HG03095 (cell line): ENCODE data around the gene TDRD10.
"Not testable (repeated sequence)": the region's sequence is repeated elsewhere in the genome, so short reads cannot be mapped to it uniquely, and the experiment has no call there.

ENCODE experiments used
- ATAC-seq: cut with Tn5 transposase; IDR thresholded peaks from one replicate; pipeline ENCODE4 v1.9.1; 2021; ENCODE audit warnings: moderate library complexity; ENCODE audit not compliant: unreplicated experiment

TDRD10 gene

DNA sequence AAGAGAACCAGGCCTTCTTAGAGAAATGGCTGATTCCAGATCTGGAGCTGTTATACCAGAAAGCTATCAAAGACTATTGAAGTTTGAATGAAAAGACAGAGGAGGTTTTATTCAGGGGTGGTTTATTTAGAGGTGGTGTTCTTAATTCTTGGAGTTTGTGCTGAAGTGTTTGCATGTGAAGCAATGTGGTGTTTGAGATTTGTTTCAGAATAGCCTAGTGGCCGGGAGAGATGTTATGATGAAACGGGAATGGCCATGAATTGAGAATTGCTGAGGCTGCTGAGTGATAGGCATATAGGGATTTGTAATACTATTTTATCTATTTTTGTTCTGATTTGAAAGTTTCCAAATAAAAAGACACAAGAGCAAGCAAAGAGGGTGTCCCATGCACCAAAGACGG is 10.7 kb downstream of the TDRD10 start:
- ATAC-seq, result no peak

DNA sequence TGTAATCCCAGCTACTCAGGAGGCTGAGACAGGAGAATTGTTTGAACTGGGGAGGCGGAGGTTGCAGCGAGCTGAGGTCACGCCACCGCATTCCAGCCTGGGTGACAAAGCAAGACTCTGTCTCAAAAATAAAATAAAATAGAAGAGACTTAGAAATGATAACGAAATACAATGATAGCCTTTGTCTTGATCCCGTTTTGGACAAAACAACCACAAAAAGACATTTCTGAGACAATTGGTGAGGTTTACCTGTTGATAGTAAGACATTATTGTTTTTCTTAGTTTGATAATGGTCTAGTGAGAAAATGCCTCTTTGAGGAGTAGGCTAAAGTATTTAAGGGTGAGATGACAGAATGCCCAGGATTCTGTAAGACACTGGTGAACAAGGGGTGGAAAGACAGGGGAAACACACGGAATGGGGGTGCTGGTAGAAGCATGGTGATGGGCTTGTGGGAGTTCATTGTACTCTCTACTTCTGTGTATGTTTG is 12.1 kb downstream of the TDRD10 start:
- ATAC-seq, result no peak

DNA sequence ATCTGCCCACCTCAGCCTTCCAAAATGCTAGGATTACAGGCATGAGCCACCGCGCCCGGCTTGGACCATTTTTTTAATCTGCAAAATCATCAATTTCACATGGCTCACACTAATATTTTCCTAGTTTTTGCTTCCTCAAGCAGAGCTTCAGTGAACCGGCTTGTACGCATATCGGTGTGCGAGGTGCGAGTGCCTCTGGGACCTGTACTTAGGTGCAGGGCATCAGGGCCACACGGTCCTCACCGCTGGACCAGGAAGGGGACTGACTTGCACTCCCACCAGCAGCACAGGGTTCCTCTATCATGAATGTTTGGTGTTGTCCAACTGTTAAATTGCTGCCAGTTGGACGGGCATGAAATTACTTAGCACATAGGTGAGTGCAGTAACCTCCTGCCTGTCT is 15.6 kb downstream of the TDRD10 start:
- no peak for ATAC-seq

DNA sequence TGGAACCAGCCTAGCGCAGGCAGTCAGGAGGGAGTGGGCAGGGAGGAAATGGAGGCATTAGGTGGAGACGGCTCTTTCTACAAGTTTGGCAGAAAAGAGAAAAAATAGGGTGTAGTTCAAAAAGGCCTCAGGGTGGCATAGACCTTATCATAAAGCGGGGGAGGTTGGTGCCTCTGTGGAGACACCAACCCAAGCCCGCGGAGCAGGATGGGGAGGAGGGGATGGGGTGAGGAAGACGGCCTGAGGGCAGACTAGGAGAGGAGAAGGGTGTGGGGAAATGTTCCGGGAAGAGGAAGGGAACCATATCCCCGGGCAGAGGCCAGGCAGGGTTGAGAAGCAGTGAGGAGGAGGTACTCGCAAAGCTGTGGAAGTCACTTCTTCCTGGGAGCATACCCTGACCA is 17.6 kb downstream of the TDRD10 start:
- no peak for ATAC-seq

DNA sequence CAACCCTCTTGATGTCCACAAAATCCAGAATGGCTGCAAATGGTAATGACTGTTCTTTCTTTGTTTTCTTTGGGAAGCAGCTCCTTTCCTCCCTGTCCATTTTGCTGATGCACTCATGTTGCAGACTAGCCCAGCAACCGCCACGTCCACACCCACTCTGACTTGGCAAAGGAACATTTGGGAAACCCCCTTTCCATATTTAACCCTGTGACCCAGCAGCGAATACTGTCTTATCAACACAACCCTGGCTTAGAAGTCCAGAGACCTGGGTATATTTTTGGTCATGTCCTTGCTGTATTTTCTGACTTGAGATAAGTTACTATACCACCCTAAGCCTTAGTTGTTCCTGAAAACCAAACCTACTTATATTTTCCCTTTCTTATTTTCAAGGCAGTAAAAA is 18.3 kb downstream of the TDRD10 start:
- ATAC-seq, result no peak

DNA sequence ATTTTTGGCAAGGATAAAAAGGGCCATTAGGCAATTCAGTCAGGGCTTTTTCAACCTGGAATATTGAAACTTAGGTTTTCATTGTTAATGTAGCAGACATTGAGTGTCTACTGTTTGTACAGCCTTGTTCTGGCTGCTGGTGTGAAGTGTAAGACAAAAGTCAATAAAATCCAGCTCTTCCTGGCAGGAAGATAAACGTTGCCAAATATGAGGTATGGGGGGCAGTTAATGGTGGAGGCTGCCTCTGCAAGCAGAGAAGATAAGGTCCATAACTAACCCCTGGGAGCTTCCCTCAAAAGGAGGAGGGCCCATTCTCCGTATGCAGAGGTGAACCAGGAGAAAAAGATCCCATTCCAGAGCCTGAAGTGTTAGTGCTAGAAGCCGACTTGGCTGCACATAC is 19.7 kb downstream of the TDRD10 start:
- no peak for ATAC-seq

DNA sequence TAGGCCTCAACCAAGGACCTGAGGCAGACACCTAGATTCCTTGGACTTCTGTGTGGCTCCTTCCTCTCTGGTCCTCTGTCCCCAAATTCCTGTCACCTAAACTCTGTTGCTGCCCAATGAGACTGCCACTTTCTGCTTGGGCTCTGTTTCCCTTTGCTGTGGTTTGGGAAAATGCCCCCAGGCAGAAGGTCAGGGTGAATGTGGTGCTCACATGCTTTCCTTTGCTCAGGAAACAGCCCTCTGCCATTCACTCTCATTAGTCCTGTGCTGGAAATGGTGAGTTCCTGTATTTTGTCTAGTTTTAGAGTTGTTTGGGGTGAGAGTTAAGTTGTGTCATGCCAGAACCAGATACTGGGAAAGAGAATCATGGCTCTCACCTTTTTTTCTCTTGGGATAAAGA is 22.9 kb downstream of the TDRD10 start:
- ATAC-seq, result no peak

DNA sequence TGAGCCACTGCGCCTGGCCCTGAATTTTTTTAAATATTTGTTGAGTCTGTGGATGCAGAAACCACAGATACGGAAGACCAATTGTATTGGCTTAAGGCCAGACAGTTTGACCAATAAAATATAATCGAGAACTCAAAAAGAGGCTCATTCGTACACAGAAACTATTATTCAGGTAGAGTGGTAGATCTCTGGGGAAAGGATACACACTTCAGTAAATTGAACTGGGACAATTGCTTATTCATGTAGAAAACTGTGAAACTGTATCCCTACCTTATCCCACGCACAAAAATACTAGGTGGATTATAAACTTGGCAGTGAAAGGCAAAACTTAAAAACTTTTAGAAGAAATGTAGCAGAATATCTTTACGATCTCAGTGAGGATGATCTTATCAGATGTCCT is 25.2 kb downstream of the TDRD10 start:
- no peak for ATAC-seq

DNA sequence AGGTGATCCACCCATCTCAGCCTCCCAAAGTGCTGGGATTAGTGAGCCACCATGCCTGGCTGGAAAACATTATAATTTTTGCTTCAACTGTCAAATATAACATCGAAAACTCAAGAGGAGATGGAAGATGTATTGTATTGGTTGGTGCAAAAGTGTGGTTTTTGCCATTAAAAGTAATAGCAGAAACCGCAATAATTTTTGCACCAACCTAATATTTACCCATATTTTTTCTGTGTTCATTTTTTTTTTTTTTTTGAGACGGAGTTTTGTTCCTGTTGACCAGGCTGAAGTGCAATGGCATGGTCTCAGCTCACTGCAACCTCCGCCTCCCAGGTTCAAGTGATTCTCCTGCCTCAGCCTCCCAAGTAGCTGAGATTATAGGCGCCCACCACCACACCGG is 27.3 kb downstream of the TDRD10 start:
- ATAC-seq, result no peak

DNA sequence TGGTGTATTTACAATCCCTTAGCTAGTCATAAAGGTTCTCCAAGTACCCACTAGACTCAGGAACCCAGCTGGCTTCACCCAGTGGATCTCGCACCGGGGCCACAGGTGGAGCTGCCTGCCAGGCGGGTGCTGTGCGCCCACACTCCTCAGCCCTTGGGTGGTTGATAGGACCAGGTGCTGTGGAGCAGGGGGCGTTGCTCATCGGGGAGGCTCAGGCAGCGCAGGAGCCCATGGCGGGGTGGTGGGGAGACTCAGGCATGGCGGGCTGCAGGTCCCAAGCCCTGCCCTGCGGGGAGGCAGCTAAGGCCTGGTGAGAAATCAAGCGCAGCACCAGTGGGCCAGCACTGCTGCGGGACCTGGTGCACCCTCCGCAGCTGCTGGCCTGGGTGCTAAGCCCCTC is 29.9 kb downstream of the TDRD10 start:
- ATAC-seq, result not testable (repeated sequence)

DNA sequence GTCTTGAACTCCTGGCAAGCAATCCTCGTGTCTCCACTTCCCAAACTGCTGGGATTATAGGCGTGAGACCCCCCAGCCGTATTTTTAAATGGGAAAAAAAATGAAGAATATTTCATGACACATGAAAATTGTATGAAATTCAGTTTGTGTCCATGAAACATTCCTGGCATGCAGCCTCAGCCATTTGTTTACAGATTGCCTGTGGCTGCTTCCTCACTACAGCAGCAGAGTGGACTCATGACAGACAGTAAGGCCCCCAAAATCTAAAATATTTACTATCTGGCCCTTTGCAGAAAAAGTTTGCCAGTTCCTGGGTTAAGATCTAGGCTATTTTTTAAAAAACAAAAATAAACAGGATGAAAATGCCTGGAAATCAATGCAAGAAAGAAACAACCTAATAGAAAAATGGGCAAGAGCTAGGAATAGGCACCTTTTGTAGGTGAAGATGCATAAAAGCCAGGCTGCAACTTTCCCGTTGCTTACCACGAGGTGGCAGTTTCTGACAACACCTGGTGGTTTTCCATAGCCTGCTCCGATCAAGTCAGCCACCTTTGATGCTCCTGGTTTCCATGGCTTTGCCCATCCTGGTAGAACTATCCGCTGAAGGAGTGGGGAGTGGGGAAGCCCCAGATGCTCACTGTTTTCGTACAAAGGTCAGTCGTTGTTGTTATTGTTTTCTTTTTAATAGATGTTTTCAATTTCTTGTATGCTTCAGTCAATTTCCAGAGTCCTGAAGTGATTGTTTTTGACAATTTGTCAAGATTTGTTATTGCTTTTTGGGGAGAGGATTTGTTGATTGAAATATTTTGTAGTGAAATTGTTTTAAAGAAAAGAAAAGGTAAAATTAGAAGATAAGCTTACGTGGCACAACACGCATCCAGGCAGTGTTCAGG is 32.2 kb downstream of the TDRD10 start:
- no peak for ATAC-seq

DNA sequence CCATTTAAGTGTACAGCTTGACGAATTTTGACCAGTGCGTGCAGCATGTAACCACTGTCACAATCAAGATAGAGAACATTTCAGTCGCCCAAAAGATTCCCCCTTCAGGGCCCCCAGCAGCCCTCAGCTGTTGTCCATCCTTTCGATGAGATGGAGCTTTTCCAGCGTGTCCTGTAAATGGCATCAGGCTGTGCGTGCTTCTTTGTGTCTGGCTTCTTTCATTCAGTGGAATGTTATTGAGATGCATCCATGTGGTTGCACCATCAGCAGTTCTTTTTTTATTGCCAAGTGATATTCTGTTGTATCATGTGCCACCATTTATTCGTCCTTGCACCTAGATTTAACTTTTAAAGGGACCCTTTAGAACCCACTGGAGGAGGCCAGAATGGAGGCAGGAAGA is 34.6 kb downstream of the TDRD10 start:
- ATAC-seq, result no peak

DNA sequence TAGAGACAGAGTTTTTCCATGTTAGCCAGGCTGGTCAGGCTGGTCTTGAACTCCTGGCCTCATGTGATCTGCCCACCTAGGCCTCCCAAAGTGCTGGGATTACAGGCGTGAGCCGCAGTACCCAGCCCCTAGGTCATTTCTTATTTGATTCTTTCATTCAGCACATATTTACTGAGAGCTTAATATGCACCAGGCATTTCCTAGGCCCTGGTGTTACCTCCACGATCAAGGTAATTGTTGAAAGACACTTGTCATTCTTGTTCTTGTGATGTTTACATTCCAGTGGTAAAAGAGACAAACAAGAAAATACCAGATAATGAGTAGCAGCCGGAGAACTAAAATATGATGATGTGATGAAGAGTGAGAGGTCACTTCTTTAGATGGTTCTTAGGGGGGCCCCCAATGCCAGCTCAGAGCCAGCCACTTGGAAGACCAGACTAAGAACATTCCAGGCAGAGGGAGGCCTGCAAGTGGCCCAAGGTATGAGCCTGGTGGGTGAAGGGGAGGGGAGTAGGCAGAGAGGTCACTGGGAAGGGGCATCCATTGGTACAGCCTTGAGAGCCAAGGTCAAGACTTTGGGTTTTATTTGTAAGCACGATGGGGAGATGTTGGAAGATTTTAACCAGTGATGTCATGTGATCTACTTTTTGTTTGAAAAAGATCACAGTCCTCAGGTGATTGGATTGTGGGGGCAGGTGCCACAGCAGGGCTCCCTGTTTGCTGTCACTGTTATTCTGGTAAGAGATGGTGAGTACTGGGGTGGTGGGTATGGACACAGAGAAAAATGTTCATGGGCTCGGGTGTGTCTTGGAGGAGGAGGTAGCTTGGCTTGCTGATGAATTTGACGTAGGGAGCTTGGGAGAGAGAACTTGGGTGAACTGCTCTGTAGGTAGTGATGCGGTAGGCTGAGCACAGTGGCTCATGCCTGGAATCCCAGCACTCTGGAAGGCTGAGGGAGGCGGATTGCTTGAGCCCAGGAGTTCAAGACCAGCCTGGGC is 37.8 kb downstream of the TDRD10 start:
- ATAC-seq, result no peak

DNA sequence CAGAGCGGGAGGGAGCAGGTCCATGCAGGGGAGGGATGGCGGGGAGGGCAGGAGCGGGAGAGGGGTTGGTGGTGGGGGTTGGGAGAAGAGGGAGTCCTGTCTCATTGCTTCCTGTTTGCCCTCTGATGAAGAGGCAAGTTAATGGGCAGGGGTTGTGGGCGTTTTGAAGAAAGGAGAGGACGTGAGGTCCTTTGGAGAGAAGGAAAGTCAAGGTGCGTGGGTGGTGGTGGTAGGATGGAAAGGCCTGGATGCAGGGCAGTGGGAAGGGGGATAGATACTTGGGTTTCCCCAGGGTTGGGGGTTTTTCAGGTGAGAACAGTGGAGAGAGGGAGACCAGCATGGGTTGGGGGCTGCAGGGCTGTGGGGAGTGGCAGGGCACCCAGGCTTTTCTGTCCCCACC is 39.2 kb downstream of the TDRD10 start:
- ATAC-seq, result no peak

DNA sequence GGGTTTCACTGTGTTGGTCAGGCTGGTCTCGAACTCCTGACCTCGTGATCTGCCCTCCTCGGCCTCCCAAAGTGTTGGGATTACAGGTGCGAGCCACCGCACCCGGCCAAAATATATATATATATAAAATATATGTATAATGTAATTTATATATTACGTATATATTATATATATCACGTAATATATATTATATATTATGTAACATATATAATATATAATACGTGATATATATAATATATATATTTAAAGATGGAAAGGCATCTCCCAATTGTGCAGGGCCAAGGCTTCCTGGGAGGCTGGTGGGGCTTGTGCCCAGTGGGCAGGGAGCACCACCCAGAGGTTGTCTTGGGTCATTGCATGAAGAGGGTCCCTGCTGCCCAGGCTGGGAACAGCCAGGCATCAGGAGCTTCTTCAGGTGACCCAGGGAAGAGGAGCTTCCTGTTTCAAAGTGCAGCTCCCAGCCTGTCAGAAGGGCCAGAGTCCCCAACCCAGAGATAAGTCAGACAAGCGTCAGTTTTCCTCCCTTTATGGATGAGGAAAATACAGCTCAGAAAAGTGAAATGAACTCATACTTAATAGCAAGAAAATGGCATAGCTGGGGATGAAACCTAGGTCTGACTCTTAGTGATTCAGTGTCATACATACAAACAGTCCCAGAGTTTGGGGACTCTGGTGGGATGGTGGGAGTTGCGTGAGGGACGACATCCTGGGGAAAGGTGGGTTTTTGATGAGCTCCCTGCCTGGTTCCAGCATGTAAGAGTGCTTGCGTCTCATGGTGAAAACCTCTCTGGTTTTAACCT is 44.4 kb downstream of the TDRD10 start:
- ATAC-seq, result no peak

DNA sequence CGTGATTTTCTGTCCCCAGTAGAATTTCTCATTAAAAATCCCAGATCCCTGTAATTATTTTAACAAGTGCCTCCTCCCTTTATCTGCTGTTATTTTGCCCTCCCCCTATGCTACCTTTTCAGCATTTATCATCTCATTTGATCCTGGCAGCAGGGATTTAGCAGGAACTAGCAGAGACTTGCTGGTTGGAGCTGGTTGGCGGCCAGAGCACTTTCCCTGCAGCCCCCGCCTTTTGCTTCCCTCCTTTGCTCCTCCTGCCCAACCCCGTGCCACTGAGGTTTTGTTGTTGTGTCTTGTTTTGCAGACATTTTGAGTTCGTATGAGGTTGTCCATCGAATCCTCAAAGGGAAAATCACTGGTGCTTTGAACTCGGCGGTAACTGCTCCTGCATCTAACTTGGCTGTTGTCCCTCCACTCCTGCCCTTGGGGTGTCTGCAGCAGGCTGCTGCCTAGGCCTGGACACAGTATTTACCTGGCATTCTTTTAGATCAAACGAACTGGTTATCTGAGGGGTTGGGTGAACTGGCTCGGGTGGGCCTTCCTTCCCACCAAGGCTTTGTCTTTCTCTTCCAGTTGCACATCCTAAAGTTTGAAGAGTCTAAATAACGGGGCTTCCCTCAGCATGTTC is 45.2 kb downstream of the TDRD10 start:
- ATAC-seq, result no peak

DNA sequence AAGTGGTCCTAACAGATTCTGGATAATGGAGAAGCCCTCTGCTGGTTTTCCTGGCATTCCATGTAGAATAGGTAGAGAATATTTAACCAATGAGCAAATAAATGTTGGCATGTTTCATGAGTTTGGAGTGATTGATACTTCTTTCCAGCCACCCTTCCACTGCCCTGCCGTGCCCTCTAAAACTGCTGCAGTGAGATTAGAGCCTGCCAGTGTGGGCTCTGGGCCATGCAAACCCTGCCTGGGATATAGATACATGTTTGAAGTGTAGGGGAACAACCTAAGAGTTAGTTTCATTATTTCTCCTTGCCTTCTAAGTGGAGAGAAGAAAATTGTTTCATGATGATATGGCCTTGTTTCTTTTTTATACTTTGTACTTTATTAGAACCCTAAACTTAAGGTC is 46.0 kb downstream of the TDRD10 start:
- ATAC-seq, result no peak

DNA sequence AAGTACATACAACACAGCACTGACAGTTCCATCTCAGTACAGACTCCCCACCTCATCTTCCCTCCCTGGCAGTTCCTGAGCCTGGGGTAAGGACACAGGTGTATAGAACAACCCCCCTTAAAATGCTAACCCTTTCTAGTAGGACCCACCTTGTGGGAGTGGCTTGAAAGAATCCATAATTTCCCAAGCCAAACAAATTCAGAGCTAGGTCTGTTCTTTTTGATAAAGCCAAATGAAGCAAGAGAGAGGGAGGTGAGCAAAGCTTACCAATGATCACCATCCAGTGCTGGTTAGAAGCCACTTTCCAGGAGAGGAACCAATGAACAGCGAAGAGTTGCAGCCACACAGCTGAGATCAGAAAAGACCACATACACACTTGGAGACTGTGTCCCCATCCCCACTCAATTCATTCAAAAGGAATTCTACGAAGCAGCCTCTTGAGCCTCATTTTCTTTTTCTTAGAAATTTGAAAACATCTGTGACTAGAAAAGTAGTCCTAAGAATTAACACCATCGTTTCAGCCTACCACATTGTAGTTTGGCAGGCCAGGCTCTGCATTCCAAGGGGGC is 47.3 kb downstream of the TDRD10 start:
- ATAC-seq, result no peak

DNA sequence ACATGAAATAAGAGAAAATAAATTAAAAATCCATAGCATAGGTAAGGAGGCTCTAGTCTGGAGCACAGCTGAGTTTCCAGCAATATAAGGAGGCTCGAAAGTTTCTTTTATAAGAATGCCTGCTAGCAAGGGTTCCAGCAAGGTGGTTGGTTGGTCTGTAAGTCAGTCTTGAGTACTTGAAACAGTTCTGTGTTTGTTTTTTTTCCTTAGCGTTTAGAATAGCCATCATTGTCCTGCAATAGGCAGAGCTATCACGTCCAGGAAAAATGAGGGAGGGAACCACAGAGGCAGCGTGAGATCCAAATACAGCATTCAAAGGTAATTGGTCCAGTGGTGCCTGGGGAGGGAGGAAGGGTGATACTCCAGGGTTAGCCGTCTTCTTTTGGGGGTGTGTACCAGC is 48.1 kb downstream of the TDRD10 start:
- ATAC-seq, result no peak

DNA sequence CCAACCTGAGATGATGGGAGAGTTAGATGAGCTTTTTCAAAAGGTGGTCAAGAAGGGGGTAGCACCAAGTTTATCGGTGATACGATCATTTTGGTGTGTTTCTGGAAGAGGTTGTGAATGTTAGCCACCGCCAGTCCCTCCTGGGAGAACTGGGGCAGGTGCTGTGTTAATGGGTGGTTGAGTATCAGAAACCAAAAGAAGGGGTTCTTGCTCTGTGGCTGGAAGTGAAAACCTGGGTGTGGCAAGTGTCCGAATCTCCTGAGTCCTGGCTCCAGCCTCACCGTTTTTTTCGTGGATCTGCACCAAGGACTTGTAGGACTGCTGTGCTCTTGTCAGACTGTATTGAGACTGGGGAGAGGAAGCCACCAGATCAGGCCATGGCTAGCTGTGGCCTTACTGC is 48.6 kb downstream of the TDRD10 start:
- ATAC-seq, result no peak
